Activated naive CD4-positive, alpha-beta T cell treated with anti-CD3 and anti-CD28 coated beads for 36 hours (primary cell): Measurements from ENCODE around the gene CCDC47. TPM values are rescaled to one million over a fixed set of nuclear protein-coding genes. Genes with fewer than 3 reads are reported as not detected.

ENCODE experiments used
- CTCF ChIA-PET: fragments of 350-600 bp; sonication (Branson Sonifier 250); formaldehyde crosslinking; loops from one replicate; lab custom pipeline; 2021; ENCODE audit warnings: antibody characterized with exemption; lab: Charles Lee
- DNase-seq: peaks from one replicate; pipeline ENCODE4 v3.0.0-alpha.2; 2020
- H3K27ac Mint-ChIP-seq: one replicate; pipeline ENCODE4 v1.8.0; 2021; ENCODE audit warnings: mild to moderate bottlenecking, mixed read lengths
- H3K27me3 Mint-ChIP-seq: one replicate; pipeline ENCODE4 v1.8.0; 2021; ENCODE audit warnings: low read depth, mixed read lengths
- H3K36me3 Mint-ChIP-seq: one replicate; pipeline ENCODE4 v1.8.0; 2021; ENCODE audit warnings: low read depth, mixed read lengths
- H3K4me1 Mint-ChIP-seq: one replicate; pipeline ENCODE4 v1.8.0; 2021; ENCODE audit warnings: low read depth, mixed read lengths
- H3K4me3 Mint-ChIP-seq: one replicate; pipeline ENCODE4 v1.8.0; 2021; ENCODE audit warnings: mild to moderate bottlenecking, moderate library complexity, mixed read lengths
- H3K9me3 Mint-ChIP-seq: one replicate; pipeline ENCODE4 v1.8.0; 2021; ENCODE audit warnings: mixed read lengths
- intact Hi-C: fragments of 100-400 bp; cut with micrococcal nuclease; formaldehyde crosslinking; loops from one replicate; pipeline ENCODE4 v1.15.1; 2023
- total RNA-seq, 2 experiments: library from RNA; stranded (reverse); gene quantifications; one replicate each; pipeline ENCODE4 v1.2.3, GENCODE V29; 2021

The CCDC47 gene
- total RNA-seq, 2 experiments from 2014 or later, result 40.5 to 42.1 TPM

DNA sequence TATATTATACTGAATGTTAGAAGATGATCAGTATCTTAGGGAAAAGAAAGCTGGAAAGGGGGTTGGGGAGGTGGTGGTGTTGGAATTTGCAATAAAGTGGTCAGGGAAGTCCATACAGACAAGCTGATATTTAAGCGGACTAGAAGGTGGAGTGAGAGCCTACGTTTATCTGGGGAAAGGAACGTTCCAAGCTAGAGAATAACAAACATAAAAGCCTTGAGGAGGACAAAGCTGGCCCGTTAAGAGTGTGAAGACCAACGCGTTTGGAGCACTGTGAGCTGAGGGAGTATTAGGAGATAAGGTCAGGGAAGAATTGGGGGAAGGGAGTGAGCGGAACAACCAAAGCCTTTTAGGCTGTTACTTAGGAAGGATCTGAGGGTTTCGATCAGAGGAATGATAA, 2.0 kb upstream of the CCDC47 start:
- peaks cover 37% of the 10 kb centered on the region for H3K36me3 Mint-ChIP-seq
- peaks cover 65% of the 10 kb centered on the region for H3K4me1 Mint-ChIP-seq
- no peaks in the 10 kb centered on the region for H3K27me3 Mint-ChIP-seq
- intact Hi-C loops, result loop anchor here (1.0 kb wide), 1 partner anchor 8 kb away; no protein-coding TSS in a partner anchor
- peak overlapping the region; percentile 98 for H3K4me3 Mint-ChIP-seq
- H3K27ac Mint-ChIP-seq, result peak overlapping the region; percentile 100
- CTCF ChIA-PET, result interaction anchor here (0.6 to 1.3 kb wide), 5 partner anchors 8 to 350 kb away, joined by 3 to 5 read pairs (median 3); no protein-coding TSS in a partner anchor
- H3K9me3 Mint-ChIP-seq, result no peaks in the 10 kb centered on the region
- DNase-seq, result no peak

DNA sequence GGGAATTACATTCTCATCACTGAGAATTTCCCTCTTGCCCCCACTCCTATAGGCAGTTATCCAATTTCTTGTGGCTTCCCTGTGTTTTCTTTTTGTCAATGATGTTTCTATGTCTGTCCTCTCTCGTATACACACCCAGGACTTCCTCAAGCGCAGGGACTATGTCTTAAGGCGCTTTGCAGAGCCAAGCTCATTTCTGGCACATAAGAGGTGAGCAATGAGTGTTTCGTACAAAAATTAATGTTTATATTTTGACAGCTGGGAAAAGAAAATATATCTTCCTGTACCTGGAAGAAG, 1.5 kb upstream of the CCDC47 start:
- Mint-ChIP-seq H3K27me3 (no peaks in the 10 kb centered on the region), H3K4me3 (peak overlapping the region; percentile 98), H3K9me3 (no peaks in the 10 kb centered on the region), H3K27ac (peak overlapping the region; percentile 100), H3K36me3 (peaks cover 37% of the 10 kb centered on the region), H3K4me1 (peaks cover 63% of the 10 kb centered on the region)
- intact Hi-C loops, result loop anchor here (1.0 to 5.0 kb wide), 3 partner anchors 8 to 808 kb away; partner anchors contain the start of genes ERN1 and TANC2
- CTCF ChIA-PET, result interaction anchor here (1.0 to 1.3 kb wide), 2 partner anchors 8 to 77 kb away, joined by 3 to 5 read pairs; no protein-coding TSS in a partner anchor
- peak; percentile 35 for DNase-seq

DNA sequence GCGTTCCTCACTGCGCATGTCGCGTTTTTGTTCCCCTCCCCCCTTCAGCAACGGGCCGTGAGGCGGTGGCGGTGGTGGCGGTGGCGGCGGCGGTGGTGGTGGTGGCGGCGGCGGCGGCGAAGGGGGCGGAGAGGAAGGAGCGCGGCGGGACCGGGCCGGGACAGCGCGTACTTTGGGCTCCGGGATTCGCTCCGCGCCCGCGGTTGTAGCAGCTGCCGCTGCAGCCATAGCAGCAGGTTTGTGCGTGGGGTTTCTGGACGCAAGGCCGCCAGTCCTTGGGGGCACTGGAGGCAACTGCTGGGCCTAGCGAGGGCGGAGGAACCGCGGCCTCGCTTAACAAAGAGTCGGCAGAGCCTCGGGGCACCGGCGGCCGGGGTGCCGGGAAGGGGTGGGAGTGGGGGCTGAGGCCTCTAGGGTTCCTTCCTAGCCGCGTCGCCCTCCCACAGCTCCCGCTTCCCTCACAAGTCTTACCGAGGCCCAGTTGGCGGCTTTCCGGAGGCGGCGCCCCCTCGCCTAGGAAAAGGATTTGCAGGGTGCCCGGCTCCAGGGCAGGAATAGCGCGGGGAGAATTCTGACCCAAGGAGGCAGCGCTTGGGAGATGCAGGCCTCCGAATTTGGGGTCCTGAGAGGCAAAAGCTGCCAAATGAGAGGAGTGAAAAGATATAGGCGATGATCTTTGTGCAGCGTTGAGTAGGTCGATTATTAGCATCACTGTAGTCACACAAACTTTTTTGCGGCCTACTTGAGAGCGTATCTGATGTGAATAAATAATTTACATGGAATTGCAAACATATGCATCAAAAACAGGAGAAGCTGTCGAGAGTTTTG, 958 bp upstream of the CCDC47 start, which contains the start of gene DDX42:
Gene DDX42, plus strand, starts transcription at position 30 of the 828 bp plus-strand sequence. CDS start 12,880 bp downstream, outside the sequence.
- Mint-ChIP-seq H3K27me3 (no peaks in the 10 kb centered on the region), H3K4me3 (peak within 1 kb of the TSS; percentile 98), H3K36me3 (peaks cover 34% of the 10 kb centered on the region), H3K9me3 (no peaks in the 10 kb centered on the region), H3K4me1 (peaks cover 61% of the 10 kb centered on the region), H3K27ac (peak within 1 kb of the TSS; percentile 100)
- DNase-seq, result peak; percentile 94
- intact Hi-C loops, result loop anchor here (5.0 kb wide), 2 partner anchors 358 to 807 kb away; partner anchors contain the start of genes ERN1 and TANC2
- CTCF ChIA-PET, result interaction anchor here (0.6 to 1.9 kb wide), 9 partner anchors 9 to 1211 kb away, joined by 3 to 8 read pairs (median 4); partner anchors contain the start of gene FTSJ3

DNA sequence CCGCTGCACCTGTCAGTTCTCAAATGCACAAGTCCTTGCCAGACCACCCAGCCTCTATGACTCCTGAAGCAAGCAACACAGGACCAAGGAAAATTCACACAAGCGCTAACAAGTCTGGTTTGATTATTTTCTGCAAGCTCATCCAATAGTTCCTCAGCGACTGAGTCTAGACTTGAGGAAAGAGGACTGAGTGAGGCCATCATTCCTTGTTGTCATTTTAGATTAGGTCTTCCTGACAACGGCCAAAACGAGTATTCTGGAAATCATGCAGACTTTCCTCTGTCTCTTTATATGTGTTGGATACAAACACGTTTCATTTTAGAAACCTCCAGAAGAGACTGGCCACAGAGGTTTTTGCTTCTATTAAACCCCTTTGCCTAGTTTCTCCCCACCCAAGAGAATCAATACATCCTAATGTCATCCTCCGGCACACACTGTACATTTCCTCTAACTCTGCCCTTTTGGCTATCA, 561 bp downstream of the CCDC47 start:
- Mint-ChIP-seq H3K27ac (peak overlapping the region; percentile 100), H3K36me3 (peaks cover 34% of the 10 kb centered on the region)
- intact Hi-C loops, result loop anchor here (1.0 to 5.0 kb wide), 8 partner anchors 32 to 806 kb away; partner anchors contain the start of genes ERN1, FTSJ3, ICAM2 and MAP3K3

DNA sequence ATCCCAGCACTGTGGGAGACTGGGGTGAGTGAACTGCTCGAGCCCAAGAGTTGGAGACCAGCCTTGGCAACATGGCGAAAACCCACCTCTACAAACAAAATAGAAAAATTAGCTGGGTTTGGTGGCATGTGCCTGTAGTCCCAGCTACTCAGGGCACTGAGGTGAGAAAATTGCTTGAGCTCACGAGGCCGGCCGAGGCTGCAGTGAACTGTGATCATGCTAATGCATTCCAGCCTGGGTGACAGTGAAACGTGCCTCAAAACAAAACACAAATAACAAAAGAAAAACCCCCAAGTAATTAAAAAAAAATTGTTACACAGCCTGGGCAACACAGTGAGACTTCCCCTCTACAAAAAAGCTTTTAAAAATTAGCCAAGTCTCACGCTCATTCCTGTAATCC, 5.0 kb downstream of the CCDC47 start:
- CTCF ChIA-PET, result interaction anchor here (0.7 kb wide), 1 partner anchor 10 kb away, joined by 5 read pairs; no protein-coding TSS in a partner anchor
- Mint-ChIP-seq H3K36me3 (peaks cover 29% of the 10 kb centered on the region), H3K4me1 (peaks cover 48% of the 10 kb centered on the region), H3K9me3 (no peaks in the 10 kb centered on the region), H3K27me3 (no peaks in the 10 kb centered on the region), H3K27ac (no peak overlapping the region), H3K4me3 (no peak overlapping the region)
- DNase-seq, result no peak
- intact Hi-C loops, result no loop called here

More for the DNA sequence above, 561 bp downstream of the CCDC47 start:
- CTCF ChIA-PET, result interaction anchor here (0.7 to 1.9 kb wide), 3 partner anchors 72 to 648 kb away, joined by 4 to 8 read pairs (median 4); no protein-coding TSS in a partner anchor
- peaks cover 59% of the 10 kb centered on the region for H3K4me1 Mint-ChIP-seq
- no peak for DNase-seq
- no peaks in the 10 kb centered on the region for H3K9me3 Mint-ChIP-seq
- H3K4me3 Mint-ChIP-seq, result peak overlapping the region; percentile 98
- H3K27me3 Mint-ChIP-seq, result no peaks in the 10 kb centered on the region

DNA sequence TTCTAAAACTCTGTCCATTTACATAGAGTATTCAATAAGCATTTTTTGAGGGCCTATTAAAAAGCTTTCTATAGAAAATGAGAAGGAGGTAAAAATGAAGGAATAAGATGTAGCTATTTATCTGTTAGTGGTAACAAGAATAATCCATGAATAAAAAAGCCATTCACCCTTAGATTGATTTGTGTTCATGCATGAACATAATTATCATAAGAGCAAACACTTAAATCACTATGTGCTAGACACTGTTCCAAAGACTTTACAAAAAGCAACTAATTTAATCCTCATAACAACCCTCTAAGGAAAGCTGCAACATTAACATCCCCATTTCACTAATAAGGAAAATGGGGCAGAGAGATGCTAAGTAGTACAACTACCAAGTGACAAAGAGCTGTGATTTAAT, 6.6 kb downstream of the CCDC47 start:
- Mint-ChIP-seq H3K36me3 (peaks cover 26% of the 10 kb centered on the region), H3K27ac (no peak overlapping the region)

DNA sequence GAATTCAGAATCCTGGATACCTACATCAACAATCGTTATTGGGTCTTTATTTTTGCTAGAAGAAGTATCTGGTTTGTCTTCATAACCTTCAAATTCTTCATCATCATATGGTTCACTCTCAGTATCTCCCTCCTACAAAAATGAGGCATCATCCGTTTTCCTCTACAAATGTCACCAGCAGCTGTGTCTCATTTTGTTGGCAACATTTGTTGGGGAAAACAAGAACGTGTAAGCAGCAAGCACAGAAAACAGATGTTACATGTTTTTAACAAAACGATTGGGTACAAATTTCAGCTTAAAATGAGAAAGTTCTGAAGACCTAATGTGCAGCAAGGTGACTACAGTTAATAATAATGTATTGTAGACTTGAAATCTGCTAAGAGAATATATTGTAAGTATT, 8.7 kb downstream of the CCDC47 start:
- intact Hi-C loops, result no loop called here
- peaks cover 28% of the 10 kb centered on the region for H3K4me1 Mint-ChIP-seq

More for the DNA sequence above, 6.6 kb downstream of the CCDC47 start:
- intact Hi-C loops, result no loop called here
- no peaks in the 10 kb centered on the region for H3K27me3 Mint-ChIP-seq
- CTCF ChIA-PET, result interaction anchor here (0.6 to 1.3 kb wide), 4 partner anchors 16 to 166 kb away, joined by 3 to 4 read pairs (median 3); no protein-coding TSS in a partner anchor
- no peaks in the 10 kb centered on the region for H3K9me3 Mint-ChIP-seq
- peaks cover 43% of the 10 kb centered on the region for H3K4me1 Mint-ChIP-seq
- no peak overlapping the region for H3K4me3 Mint-ChIP-seq
- DNase-seq, result no peak

DNA sequence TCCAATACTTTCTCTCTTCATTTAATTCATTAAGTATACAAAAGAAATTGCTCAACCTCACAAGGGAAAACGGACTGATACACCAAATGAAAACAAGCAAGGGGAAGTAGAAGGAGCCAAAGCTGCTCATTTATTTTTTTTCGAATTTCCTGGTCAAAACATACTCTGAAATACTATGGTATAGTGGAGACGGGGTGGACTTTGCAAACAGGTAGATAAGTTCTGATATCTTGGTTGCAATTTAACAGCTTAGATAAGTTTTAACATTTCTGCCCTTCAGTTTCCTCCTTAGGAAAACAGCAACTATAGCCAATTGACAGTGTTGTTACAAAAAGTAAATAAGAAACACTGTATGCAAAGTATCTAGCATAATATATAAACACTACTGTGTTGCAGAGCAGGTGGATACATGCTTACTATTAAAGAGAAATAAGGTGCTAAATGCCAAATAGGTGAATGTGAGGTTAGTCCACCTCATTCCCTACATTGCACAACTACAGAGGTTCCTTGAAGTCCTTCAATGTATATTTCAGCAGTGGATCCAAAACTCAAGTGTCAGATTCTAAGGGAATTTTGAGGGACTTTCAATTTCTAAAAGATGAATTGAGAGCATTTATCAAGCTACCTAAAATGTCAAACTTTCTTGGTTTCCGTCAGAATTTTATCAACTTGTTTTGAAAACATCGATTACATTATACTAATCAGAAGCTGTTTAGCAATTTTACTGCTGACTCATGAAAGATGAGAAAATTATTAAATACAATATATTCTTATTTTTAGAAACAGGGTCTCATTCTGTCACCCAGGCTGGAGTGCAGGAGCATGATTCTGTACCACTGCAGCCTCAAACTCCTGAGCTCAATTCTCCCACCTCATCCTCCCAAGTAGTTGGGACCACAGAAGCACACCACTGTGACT, 11.0 kb downstream of the CCDC47 start:
- Mint-ChIP-seq H3K27me3 (no peaks in the 10 kb centered on the region), H3K9me3 (no peaks in the 10 kb centered on the region), H3K27ac (peak overlapping the region; percentile 5), H3K4me3 (no peak overlapping the region), H3K36me3 (peaks cover 30% of the 10 kb centered on the region), H3K4me1 (peaks cover 10% of the 10 kb centered on the region)
- intact Hi-C loops, result no loop called here
- CTCF ChIA-PET, result interaction anchor here (0.8 kb wide), 1 partner anchor 12 kb away, joined by 3 read pairs; no protein-coding TSS in a partner anchor
- DNase-seq, result no peak

More for the DNA sequence above, 8.7 kb downstream of the CCDC47 start:
- Mint-ChIP-seq H3K27ac (no peak overlapping the region), H3K4me3 (no peak overlapping the region), H3K36me3 (peaks cover 35% of the 10 kb centered on the region), H3K9me3 (no peaks in the 10 kb centered on the region), H3K27me3 (no peaks in the 10 kb centered on the region)
- DNase-seq, result no peak
- CTCF ChIA-PET, result interaction anchor here (0.7 kb wide), 1 partner anchor 69 kb away, joined by 3 read pairs; no protein-coding TSS in a partner anchor

DNA sequence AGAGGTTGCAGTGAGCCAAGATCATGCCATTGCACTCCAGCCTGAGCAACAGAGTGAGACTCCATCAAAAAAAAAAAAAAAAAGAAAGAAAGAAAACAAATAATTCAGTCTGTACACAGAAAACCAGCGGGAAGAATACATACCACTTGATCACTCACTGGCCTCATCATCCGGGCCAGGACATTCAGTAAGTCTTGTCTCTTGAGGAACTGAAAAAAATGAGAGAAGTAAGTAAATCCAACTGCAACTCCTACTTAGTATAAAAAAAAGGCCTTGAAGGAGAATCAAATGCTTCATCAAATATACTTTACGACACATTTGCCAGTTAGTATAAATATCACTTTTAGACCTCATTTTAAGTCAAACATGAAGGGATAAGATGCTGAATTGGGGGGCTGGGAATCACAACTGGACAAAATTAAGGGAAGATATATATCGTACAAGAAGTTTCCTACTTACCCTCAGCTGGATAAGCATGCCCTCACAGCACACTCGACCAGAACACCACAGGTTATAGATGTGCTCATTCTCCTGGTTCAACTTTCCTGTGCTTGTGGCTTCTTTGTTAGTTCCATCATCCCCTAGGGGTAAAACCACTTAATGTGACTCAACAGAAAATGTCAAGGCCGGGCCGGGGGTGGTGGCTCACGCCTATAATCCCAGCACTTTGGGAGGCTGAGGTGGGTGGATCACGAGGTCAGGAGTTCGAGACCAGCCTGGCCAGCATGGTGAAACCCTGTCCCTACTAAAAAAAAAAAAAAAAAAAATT, 12.4 kb downstream of the CCDC47 start:
- Mint-ChIP-seq H3K9me3 (no peaks in the 10 kb centered on the region), H3K4me1 (peaks cover 2% of the 10 kb centered on the region), H3K27me3 (no peaks in the 10 kb centered on the region), H3K4me3 (no peak overlapping the region), H3K36me3 (peaks cover 36% of the 10 kb centered on the region), H3K27ac (no peak overlapping the region)
- no peak for DNase-seq
- CTCF ChIA-PET, result interaction anchor here (0.7 kb wide), 1 partner anchor 11 kb away, joined by 3 read pairs; no protein-coding TSS in a partner anchor
- intact Hi-C loops, result no loop called here

DNA sequence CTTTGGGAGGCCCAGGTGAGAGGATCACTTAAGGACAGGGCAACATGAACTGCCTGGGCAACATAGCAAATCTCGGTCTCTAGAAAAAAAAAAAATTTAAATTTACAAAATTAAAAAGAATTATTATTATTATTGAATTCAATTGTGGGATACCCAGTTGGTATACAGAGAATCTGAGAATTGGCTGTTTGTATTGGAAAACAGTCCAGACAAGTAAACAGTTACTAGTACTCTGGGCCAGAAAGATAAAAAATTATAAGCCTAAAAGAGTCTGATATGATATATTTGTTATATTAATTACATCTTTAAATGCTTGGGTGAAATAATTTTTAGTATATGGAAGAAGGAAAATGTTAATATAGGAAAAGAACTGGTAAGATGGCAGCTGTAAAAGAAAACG, 15.0 kb downstream of the CCDC47 start:
- DNase-seq, result no peak
- Mint-ChIP-seq H3K4me3 (no peak overlapping the region), H3K27me3 (no peaks in the 10 kb centered on the region), H3K4me1 (no peaks in the 10 kb centered on the region), H3K9me3 (no peaks in the 10 kb centered on the region), H3K27ac (no peak overlapping the region), H3K36me3 (peaks cover 37% of the 10 kb centered on the region)
- CTCF ChIA-PET, result no interaction called here
- intact Hi-C loops, result no loop called here

DNA sequence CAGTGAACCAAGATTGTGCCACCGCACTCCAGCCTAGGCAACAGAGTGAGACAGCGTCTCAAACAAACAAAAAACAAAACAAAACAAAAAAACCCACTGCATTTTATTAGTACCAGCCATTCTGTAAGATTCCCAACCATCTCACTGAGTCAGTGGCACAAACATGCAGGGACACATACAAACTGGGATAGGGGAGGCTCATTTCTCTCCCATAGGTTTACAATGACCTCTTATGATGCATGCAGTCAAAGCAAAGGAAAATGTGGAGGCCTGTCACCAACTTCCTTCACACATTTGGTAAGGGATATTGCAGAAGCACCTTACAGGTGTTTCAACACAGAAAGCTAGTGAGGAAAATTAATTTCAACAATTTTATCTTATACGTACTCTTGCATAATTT, 19.4 kb downstream of the CCDC47 start:
- Mint-ChIP-seq H3K27ac (no peak overlapping the region), H3K4me3 (no peak overlapping the region), H3K4me1 (peaks cover 13% of the 10 kb centered on the region), H3K9me3 (no peaks in the 10 kb centered on the region), H3K27me3 (no peaks in the 10 kb centered on the region), H3K36me3 (peaks cover 39% of the 10 kb centered on the region)
- intact Hi-C loops, result no loop called here
- no peak for DNase-seq
- CTCF ChIA-PET, result no interaction called here
